IPS DF 19.7 (cell line): ENCODE data around the gene CCDC73.
"Not testable (repeated sequence)": the region's sequence is repeated elsewhere in the genome, so short reads cannot be mapped to it uniquely, and the experiment has no call there.

ENCODE experiments used
- DNase-seq: peaks from one replicate; pipeline ENCODE4 v3.0.0-alpha.2; 2013; ENCODE audit warnings: low read depth, low spot score

CCDC73 gene

GRCh38 chr11:32705309-32706033 is 89.0 kb downstream of the CCDC73 start:
- DNase-seq, result no peak

- DNase-seq, result no peak
These were observed 89.7 kb downstream of the CCDC73 start for GRCh38 chr11:32704775-32705174.

DNA sequence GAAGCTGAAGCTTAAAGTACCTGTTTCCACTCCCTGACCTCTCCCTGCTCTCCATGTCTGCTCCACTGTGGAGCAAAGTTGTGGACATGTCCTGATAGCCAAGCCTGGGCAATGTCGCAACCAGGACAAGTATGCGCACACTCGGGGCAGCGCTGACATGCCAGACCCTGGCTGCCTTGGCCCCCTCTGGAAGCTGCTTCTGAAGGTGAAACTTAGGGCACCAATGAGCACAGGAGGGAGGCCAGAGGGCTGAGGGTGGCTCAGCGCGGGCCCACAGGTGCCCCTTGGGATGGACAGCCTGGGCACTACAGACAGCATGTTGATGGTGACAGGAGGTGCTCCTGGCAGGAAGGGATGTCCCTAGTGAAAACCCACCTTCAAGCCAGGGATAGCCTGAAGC is 90.2 kb downstream of the CCDC73 start:
- DNase-seq, result no peak

- no peak for DNase-seq
These were observed 92.8 kb downstream of the CCDC73 start for GRCh38 chr11:32701616-32702015.

DNA sequence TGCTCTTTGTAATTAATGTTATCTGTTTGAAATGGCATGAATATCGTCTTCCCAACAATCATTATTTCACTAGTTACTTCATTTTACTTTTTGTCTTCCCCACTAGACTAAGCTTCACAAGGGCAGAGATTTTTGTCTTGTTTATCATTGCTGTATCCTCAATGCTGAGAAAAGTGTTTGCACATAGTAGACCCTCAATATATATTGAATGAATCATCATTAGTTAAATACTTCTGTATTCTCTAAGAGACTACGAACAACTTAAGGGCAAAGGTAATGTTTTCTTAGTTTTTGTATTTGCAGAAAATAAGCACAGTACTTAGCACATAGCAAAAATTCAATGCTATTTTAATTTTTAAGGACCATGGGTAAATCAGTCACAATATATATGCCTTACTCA is 95.9 kb downstream of the CCDC73 start:
- no peak for DNase-seq

- DNase-seq, result no peak
These were observed 123.4 kb downstream of the CCDC73 start for GRCh38 chr11:32671051-32671450.

DNA sequence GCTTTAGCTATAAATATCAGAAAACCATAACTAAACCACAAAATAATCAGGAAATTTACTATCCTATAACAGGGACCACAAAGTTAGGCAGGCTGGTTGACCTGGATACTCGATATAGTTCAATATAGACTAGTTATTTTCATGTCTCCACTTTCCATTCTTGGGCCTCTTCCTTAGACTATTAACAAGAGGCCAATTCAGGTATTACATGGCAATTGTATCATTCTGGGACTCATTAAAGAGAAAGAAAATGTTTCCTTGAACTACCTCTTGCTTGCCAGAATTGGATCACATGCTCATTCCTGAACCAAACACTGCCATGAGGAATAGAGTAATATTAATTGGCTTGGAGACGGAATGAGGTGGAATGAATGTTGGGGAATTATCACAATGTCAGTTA is 134.8 kb downstream of the CCDC73 start:
- DNase-seq, result no peak

GRCh38 chr11:32658639-32659406 is 135.6 kb downstream of the CCDC73 start:
- DNase-seq, result no peak

GRCh38 chr11:32643526-32643925 is 150.9 kb downstream of the CCDC73 start:
- DNase-seq, result no peak

DNA sequence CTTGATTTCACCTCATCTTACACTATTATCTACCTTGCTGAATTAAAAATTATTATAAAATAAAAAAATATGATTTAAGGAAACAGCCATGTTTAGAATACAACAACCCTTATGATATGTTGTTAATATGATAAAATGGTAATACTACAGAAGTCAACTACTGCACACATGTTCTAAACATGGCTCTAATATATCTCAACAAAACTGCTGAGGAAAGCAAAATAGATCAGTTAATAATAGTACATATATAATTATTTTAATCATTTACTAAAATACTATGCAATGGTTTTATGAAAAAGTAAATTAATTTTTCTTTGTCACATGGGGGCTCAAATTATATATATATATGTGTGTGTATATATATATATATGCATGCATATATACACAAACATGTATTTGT is 153.1 kb downstream of the CCDC73 start:
- no peak for DNase-seq

GRCh38 chr11:32635819-32636218 is 158.6 kb downstream of the CCDC73 start:
- no peak for DNase-seq

- DNase-seq, result no peak
These were observed 163.6 kb downstream of the CCDC73 start for GRCh38 chr11:32630844-32631243.

- DNase-seq, result no peak
These were observed 177.6 kb downstream of the CCDC73 start for GRCh38 chr11:32616903-32617302.

DNA sequence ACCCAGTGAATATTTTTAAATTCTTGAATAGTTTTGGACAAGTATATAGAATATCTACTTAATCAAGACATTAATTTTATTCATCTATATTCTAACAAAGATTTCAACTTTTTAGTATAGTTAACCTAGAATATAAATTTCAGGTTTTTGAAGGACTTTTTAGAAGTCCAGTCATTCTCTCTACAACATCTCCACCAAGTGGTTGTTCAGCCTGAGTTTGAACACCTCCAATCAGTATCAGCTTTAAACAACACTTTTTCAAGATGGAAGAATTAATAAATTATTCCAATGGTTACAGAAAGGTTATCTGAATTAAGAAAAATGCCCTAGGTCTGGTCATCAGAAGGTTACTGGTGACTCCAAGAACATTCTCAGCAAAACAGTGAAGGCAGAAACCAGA is 179.0 kb downstream of the CCDC73 start:
- DNase-seq, result no peak

DNA sequence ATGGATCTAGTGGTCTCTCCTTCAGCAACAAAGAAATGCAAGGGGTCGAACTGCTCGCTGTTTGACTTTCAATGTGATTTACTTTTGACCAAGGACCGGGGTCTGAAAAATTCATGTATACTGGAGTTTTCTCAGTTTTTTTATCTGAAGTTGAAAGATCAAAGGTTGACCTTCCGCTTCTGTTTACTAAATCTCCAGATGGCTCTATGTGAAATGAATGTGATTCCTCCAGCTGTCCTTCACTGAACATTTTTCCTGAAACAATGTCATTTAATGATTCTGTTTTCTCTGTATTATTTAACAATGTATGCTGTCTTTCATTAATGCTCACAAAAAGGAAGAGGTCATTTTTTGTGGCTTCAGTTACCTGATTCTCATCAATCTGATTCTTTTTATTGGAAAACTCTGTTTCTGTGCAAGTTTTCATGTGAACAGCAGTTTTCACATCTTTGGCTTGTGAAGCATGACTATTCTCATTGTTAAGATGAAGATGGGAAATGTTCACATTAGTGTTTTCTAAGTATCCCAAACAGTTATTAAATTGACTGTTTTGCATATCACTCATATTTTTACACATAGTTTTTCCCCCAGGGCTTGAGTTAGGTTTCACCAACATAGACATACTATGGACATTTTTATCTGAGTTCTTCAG is 180.8 kb downstream of the CCDC73 start:
- DNase-seq, result no peak

GRCh38 chr11:32610797-32611352 is 183.6 kb downstream of the CCDC73 start:
- DNase-seq, result no peak

DNA sequence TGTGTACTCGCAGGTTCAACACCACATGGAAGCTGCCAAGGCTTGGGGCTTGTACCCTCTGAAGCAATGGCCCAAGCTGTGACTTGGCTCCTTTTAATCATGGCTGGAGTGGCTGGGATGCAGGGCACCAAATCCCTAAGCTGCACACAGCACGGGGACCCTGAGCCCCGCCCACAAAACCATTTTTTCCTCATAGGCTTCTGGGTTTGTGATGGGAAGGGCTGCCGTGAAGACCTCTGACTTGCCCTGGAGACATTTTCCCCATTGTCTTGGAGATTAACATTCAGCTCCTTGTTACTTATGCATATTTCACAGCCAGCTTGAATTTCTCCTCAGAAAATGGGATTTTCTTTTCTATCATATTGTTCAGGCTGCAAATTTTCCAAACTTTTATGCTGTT is 185.6 kb downstream of the CCDC73 start:
- not testable (repeated sequence) for DNase-seq

- DNase-seq, result no peak
These were observed 188.2 kb downstream of the CCDC73 start for GRCh38 chr11:32606220-32606619.

DNA sequence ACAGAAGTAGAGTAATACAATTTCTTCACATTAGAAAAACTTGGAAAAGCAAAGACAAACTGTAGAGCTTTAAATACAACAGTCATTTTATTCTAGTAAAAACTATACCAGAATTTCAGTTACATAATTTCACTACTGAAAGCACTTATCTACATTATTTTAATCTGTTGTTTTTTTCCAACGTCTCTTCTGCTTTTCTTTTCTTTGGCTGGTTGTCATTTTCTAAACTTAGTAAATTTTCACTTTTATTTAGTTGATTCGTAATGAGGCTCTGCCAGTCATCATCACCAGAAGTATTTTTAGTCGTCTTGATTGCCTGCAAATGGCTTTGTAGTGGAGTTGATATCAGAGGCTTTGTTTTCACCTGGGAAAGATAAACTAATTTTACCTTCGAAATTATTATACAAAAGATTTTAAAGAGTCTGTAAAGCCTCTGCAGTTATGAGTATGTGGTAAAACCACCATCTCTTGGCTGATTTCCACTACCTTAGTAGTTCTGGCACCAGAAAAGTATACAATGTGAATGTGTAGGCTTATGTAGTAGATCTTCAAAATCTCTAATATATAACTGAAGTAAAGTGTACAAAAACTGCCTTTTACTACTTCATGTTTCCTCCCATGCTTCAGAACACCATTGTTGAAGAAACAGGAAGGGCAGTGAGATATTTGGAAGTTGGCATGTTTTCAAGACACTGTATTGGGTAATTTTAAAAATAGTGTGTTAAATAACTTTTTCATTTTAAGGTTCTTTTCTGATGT is 191.6 kb downstream of the CCDC73 start:
- no peak for DNase-seq

DNA sequence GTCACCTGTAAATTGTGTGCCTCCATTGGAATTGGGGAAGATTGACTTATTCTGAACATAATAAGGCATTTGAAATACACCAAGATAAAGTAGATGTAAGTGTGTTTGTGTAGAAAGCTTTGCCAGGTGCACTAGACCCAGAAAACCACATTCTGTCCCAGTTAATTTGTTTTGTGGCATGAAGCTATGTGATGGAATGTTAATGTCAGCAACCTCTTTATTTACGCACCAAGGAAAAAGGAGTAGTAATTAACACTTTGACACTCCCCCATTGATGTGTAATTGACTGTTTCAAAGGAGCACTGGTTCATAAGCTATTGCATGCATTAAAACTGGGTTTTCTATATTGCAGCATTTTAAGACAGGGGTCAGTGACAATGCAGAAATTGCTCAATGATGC is 196.5 kb downstream of the CCDC73 start:
- DNase-seq, result no peak

GRCh38 chr11:32596114-32596513 is 198.3 kb downstream of the CCDC73 start:
- not testable (repeated sequence) for DNase-seq

DNA sequence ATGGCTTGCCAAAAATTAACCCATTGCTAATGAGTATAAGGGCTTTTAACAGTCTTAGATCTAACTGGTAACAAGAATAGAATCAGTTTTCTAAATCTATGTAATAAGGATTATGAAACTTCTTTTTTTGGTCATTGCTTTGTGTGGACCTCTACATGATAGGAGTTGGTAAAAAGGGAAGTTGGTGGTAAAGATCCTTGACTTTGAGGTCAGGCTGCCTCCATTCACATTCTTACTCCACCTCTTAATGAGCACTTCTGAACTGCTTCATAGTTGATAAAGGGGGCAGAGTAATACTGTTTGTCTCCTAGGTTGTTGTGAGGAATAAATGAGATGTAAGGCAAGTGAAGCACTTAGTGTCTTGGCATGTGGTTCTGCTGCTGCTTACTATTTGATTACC is 200.2 kb downstream of the CCDC73 start:
- DNase-seq, result no peak
